GM12892 (cell line): ENCODE measurements around the gene WDR89.

Source experiments
- POLR2A ChIP-seq: IDR thresholded peaks from 2 replicates; pipeline ENCODE4 v1.6.1; 2011; ENCODE audit warnings: low read depth, low read length, control low read depth
- POLR2AphosphoS5 ChIP-seq: IDR thresholded peaks from 2 replicates; pipeline ENCODE4 v1.6.1; 2011; ENCODE audit warnings: low read depth, low read length, control low read depth
- TAF1 ChIP-seq: IDR thresholded peaks from 2 replicates; pipeline ENCODE4 v1.6.1; 2011; ENCODE audit warnings: low read depth, mild to moderate bottlenecking, control low read depth, low read length, borderline replicate concordance

DNA sequence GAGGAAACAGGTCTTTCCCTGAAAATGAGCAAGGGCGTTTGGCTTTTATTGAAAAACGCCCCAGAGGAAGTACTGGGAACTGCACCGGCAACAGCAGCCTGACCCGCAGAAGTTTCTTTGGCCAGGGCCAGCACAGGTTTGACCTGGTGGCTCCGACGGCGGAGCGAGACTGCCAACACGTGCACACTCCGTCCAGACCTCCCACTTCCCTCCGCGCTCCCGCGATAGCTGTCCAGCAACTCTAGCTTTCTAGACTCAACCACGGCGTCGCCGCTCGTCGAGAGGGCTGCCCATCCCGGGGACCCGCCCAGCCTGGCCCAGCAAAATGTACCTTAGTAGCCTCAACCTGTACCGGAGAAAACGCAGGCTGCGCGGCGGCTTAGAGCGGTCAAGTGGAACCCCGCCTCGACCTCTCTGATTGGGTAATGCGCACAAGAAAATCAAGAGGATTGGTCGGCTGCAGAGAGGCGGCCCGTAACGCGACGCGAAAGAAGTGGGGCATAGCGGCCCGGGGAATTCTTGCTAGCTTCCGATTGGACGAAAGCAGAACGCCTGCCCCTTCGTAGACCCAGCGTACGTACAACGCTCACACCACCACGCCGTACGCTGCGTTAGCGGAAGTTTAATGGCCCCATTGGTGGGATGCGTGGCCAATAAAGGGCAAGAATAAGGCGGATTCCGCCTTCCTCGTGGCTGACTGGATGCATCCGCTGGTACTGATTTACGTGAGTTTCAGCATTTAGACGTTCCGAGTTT is at the start of gene WDR89:
- TF ChIP-seq POLR2A (peak; percentile 94), TAF1 (peak; percentile 95), POLR2AphosphoS5 (peak; percentile 93)
